ENCODE measurements around the gene DBN1. TPM values are rescaled to one million over a fixed set of nuclear protein-coding genes. Genes with fewer than 3 reads are reported as not detected.
"Not testable (repeated sequence)": the region's sequence is repeated elsewhere in the genome, so short reads cannot be mapped to it uniquely, and the experiment has no call there.

DBN1 gene
- total RNA-seq, 2 donors from 2014 or later = 322 to 383 TPM

DNA sequence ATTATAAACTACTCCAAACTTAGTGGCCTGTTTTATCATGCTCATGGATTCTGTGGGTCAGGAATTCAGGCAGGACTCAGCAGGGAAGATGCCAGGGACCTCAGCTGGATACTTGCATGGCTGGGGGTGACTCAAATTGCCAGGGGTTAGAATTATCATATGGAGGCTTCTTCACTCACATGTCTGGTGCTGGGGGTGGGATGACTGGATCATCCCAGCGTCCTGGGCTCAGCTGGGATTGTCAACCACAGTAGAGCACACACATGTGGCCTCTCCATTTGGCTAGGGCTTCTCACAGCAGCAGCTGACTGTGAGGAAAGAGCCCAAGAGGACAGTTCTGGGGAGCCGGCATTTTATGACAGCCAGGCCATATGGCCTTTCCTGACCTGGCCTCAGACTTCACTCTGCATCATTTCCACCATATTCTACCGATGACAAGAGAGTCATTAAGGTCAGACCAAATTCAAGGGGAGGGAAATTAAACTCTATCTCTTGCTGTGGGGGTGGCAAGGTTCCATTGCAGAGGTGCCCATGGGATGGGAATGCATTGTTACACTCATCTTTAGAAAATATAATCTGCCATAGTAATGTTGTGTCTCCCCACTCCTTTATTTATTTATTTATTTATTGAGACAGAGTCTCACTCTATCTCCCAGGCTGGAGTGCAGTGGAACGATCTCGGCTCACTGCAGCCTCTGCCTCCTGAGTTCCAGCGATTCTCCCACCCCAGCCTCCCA is 52.2 kb downstream of the DBN1 start:
- H3K36me3 ChIP-seq (ENCODE audit: control insufficient read depth, insufficient read depth, low read length) = no peaks in the 10 kb centered on the region
- H3K9ac ChIP-seq (ENCODE audit: extremely low read depth, low read length, poor library complexity, severe bottlenecking) = no peak overlapping the region
- H3K9me3 ChIP-seq (ENCODE audit: control insufficient read depth, low read length) = no peaks in the 10 kb centered on the region
- no peak for TF ChIP-seq CTCF (conservative IDR thresholded peaks at IDR 0.05)
- Mint-ChIP-seq H3K27ac (no peak overlapping the region), H3K9me3 (no peaks in the 10 kb centered on the region), H3K4me3 (no peak overlapping the region), H3K36me3 (ENCODE audit: low read depth) (no peaks in the 10 kb centered on the region), H3K27me3 (ENCODE audit: insufficient read depth) (peaks cover 13% of the 10 kb centered on the region), H3K4me1 (peaks cover 16% of the 10 kb centered on the region)
- H3K4me1 ChIP-seq (ENCODE audit: control insufficient read depth, insufficient read depth, low read length) = no peaks in the 10 kb centered on the region
- no peak for DNase-seq
- 93 to 97% methylated on average over 3 to 6 of the region's 6 CpGs for WGBS, 2 experiments (ENCODE audit: insufficient coverage in 1 of 2, insufficient read length in 1 of 2)
- no peaks in the 10 kb centered on the region for H3K27me3 ChIP-seq (ENCODE audit: control insufficient read depth, insufficient read depth, low read length, poor library complexity, severe bottlenecking)
- no peak overlapping the region for H3K27ac ChIP-seq (ENCODE audit: low read depth, low read length)
- H3K4me3 ChIP-seq (ENCODE audit: low read length) = no peak overlapping the region

- not testable (repeated sequence) for H3K27ac Mint-ChIP-seq
- peaks cover 15% of the 10 kb centered on the region for H3K4me1 Mint-ChIP-seq
- WGBS, 2 experiments (ENCODE audit: insufficient coverage in 1 of 2, insufficient read length in 1 of 2) = 85 to 97% methylated on average over 5 to 7 of the region's 7 CpGs
Observed at GRCh38 chr5:177420472-177420871, 53.0 kb downstream of the DBN1 start.

DNA sequence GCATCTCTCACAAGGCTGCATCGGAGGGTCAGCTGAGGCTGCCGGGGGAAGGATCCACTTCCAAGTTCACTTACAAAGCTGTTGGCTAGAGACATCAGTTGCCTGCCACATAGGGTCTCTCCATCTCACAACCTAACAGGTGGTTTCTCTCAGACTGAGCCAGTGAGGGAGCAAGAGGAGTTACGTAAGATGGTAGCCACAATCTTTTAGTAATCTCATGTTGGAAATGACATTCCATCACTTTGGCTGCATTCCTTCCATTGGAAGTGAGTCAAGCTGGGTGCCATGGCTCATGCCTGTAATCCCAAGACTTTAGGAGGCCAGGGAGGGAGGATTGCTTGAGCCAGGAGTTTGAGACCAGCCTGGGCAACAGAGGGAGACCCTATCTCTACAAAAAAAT is 54.4 kb downstream of the DBN1 start:
- H3K36me3 ChIP-seq (ENCODE audit: control insufficient read depth, insufficient read depth, low read length) = no peaks in the 10 kb centered on the region
- Mint-ChIP-seq H3K4me3 (no peak overlapping the region), H3K36me3 (ENCODE audit: low read depth) (no peaks in the 10 kb centered on the region), H3K27me3 (ENCODE audit: insufficient read depth) (peaks cover 13% of the 10 kb centered on the region), H3K9me3 (no peaks in the 10 kb centered on the region), H3K27ac (no peak overlapping the region), H3K4me1 (peaks cover 9% of the 10 kb centered on the region)
- TF ChIP-seq CTCF (conservative IDR thresholded peaks at IDR 0.05) = no peak
- H3K9me3 ChIP-seq (ENCODE audit: control insufficient read depth, low read length) = no peaks in the 10 kb centered on the region
- H3K9ac ChIP-seq (ENCODE audit: extremely low read depth, low read length, poor library complexity, severe bottlenecking) = no peak overlapping the region
- H3K4me1 ChIP-seq (ENCODE audit: control insufficient read depth, insufficient read depth, low read length) = no peaks in the 10 kb centered on the region
- H3K27ac ChIP-seq (ENCODE audit: low read depth, low read length) = no peak overlapping the region
- H3K4me3 ChIP-seq (ENCODE audit: low read length) = no peak overlapping the region
- no peak for DNase-seq
- WGBS, 2 experiments (ENCODE audit: insufficient coverage in 1 of 2, insufficient read length in 1 of 2) = 96 to 100% methylated on average over 3 of the region's 3 CpGs
- H3K27me3 ChIP-seq (ENCODE audit: control insufficient read depth, insufficient read depth, low read length, poor library complexity, severe bottlenecking) = peaks cover 2% of the 10 kb centered on the region

More at GRCh38 chr5:177420472-177420871, 53.0 kb downstream of the DBN1 start:
- H3K27me3 Mint-ChIP-seq (ENCODE audit: insufficient read depth) = peaks cover 13% of the 10 kb centered on the region
- not testable (repeated sequence) for H3K9me3 Mint-ChIP-seq; H3K36me3 ChIP-seq (ENCODE audit: control insufficient read depth, insufficient read depth, low read length); H3K9me3 ChIP-seq (ENCODE audit: control insufficient read depth, low read length); H3K4me1 ChIP-seq (ENCODE audit: control insufficient read depth, insufficient read depth, low read length); H3K4me3 ChIP-seq (ENCODE audit: low read length); DNase-seq; H3K4me3 Mint-ChIP-seq; H3K9ac ChIP-seq (ENCODE audit: extremely low read depth, low read length, poor library complexity, severe bottlenecking); H3K27ac ChIP-seq (ENCODE audit: low read depth, low read length); H3K36me3 Mint-ChIP-seq (ENCODE audit: low read depth); H3K27me3 ChIP-seq (ENCODE audit: control insufficient read depth, insufficient read depth, low read length, poor library complexity, severe bottlenecking)

- peaks cover 24% of the 10 kb centered on the region for H3K27me3 Mint-ChIP-seq (ENCODE audit: insufficient read depth)
- not testable (repeated sequence) for H3K36me3 Mint-ChIP-seq (ENCODE audit: low read depth); H3K4me1 Mint-ChIP-seq; H3K36me3 ChIP-seq (ENCODE audit: control insufficient read depth, insufficient read depth, low read length); H3K4me1 ChIP-seq (ENCODE audit: control insufficient read depth, insufficient read depth, low read length); H3K27ac Mint-ChIP-seq; H3K4me3 Mint-ChIP-seq; H3K27ac ChIP-seq (ENCODE audit: low read depth, low read length); H3K4me3 ChIP-seq (ENCODE audit: low read length); DNase-seq; H3K9me3 ChIP-seq (ENCODE audit: control insufficient read depth, low read length); H3K9me3 Mint-ChIP-seq; H3K9ac ChIP-seq (ENCODE audit: extremely low read depth, low read length, poor library complexity, severe bottlenecking)
- 91 to 92% methylated on average over 5 to 6 of the region's 6 CpGs for WGBS, 2 experiments (ENCODE audit: insufficient coverage in 1 of 2, insufficient read length in 1 of 2)
- peaks cover 19% of the 10 kb centered on the region for H3K27me3 ChIP-seq (ENCODE audit: control insufficient read depth, insufficient read depth, low read length, poor library complexity, severe bottlenecking)
Observed at GRCh38 chr5:177417081-177417480, 56.4 kb downstream of the DBN1 start.
